Measurements from ENCODE around the gene NFIA.

Gene NFIA

DNA sequence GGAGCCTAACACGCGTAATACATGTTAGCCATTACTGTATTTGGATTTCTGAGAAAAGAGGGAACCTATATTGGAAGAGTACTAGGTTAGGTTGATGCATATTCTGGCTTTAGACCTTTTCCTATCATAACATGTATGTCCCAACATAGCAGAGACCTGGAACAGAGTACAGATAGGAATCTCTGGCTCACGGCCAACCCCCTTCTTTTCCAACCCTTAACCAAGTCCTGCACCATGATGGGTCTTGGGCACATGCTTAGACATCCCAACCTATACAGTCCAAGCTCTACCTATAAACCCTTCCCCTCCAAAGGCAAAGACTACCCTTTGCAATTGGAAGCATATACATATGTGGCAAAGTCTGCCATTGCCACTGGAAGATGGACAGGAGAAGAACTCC is 414.7 kb downstream of the NFIA start:
- no peak overlapping the region for H3K9ac ChIP-seq (ENCODE audit: low read depth, low read length, poor library complexity, severe bottlenecking)

DNA sequence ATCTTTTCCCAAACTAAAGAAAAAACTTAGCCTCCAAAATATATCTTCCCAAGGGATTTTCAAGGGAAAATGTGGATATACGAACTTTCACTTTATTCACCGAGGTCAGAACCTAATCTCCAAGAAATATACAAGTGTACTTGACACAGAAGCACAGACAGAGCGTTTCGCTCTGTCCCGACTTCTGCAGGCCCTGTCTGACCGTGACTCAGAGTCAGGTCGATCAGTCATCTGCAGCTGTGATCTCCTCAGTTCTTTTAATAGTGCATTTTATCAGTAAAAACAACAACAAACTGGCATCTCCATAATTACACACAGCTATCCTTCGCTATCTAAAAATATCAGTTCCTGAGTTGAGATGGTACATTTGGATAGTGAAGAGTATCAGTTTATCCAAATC is 416.0 kb downstream of the NFIA start:
- H2AFZ ChIP-seq (ENCODE audit: low read length): no peak overlapping the region
- H3K9me3 ChIP-seq (ENCODE audit: insufficient read depth, low read depth, low read length): no peaks in the 10 kb centered on the region
- no peak overlapping the region for H3K4me2 ChIP-seq (ENCODE audit: low read depth, low read length, poor library complexity, severe bottlenecking)
- no peaks in the 10 kb centered on the region for H3K36me3 ChIP-seq (ENCODE audit: insufficient read depth, low read length)
- H4K20me1 ChIP-seq (ENCODE audit: insufficient read depth, low read length, poor library complexity, severe bottlenecking): no peaks in the 10 kb centered on the region
- no peak overlapping the region for H3K4me3 ChIP-seq (ENCODE audit: low read length, poor library complexity, severe bottlenecking)
- H3K9ac ChIP-seq (ENCODE audit: low read depth, low read length, poor library complexity, severe bottlenecking): no peak overlapping the region
- H3F3A ChIP-seq (ENCODE audit: low read depth): no peaks in the 10 kb centered on the region
- no peaks in the 10 kb centered on the region for H3K27me3 ChIP-seq (ENCODE audit: insufficient read depth, low read length, poor library complexity, severe bottlenecking)
- H3K4me1 ChIP-seq (ENCODE audit: insufficient read depth, low read length, poor library complexity, severe bottlenecking): no peaks in the 10 kb centered on the region
- no peaks in the 10 kb centered on the region for H3K9me2 ChIP-seq (replicated peaks; ENCODE audit: low read depth, low read length)
- H3K79me2 ChIP-seq (ENCODE audit: insufficient read depth, low read length): no peaks in the 10 kb centered on the region
- TF ChIP-seq, protein P1, sequence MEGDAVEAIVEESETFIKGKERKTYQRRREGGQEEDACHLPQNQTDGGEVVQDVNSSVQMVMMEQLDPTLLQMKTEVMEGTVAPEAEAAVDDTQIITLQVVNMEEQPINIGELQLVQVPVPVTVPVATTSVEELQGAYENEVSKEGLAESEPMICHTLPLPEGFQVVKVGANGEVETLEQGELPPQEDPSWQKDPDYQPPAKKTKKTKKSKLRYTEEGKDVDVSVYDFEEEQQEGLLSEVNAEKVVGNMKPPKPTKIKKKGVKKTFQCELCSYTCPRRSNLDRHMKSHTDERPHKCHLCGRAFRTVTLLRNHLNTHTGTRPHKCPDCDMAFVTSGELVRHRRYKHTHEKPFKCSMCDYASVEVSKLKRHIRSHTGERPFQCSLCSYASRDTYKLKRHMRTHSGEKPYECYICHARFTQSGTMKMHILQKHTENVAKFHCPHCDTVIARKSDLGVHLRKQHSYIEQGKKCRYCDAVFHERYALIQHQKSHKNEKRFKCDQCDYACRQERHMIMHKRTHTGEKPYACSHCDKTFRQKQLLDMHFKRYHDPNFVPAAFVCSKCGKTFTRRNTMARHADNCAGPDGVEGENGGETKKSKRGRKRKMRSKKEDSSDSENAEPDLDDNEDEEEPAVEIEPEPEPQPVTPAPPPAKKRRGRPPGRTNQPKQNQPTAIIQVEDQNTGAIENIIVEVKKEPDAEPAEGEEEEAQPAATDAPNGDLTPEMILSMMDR (conservative IDR thresholded peaks at IDR 0.05; ENCODE audit: low read length): no peak
- no peak for TF ChIP-seq EZH2phosphoT487 (IDR thresholded peaks at IDR 0.05; ENCODE audit: borderline replicate concordance)

More for the DNA sequence above, 414.7 kb downstream of the NFIA start:
- Histone ChIP-seq H3F3A (ENCODE audit: low read depth) (no peaks in the 10 kb centered on the region), H3K9me2 (replicated peaks; ENCODE audit: low read depth, low read length) (no peaks in the 10 kb centered on the region), H2AFZ (ENCODE audit: low read length) (no peak overlapping the region), H3K79me2 (ENCODE audit: insufficient read depth, low read length) (no peaks in the 10 kb centered on the region), H3K4me2 (ENCODE audit: low read depth, low read length, poor library complexity, severe bottlenecking) (no peak overlapping the region), H3K4me1 (ENCODE audit: insufficient read depth, low read length, poor library complexity, severe bottlenecking) (no peaks in the 10 kb centered on the region), H3K9me3 (ENCODE audit: insufficient read depth, low read depth, low read length) (no peaks in the 10 kb centered on the region), H3K4me3 (ENCODE audit: low read length, poor library complexity, severe bottlenecking) (no peak overlapping the region), H4K20me1 (ENCODE audit: insufficient read depth, low read length, poor library complexity, severe bottlenecking) (no peaks in the 10 kb centered on the region), H3K36me3 (ENCODE audit: insufficient read depth, low read length) (no peaks in the 10 kb centered on the region), H3K27me3 (ENCODE audit: insufficient read depth, low read length, poor library complexity, severe bottlenecking) (no peaks in the 10 kb centered on the region)
- TF ChIP-seq, protein P1 (conservative IDR thresholded peaks at IDR 0.05; ENCODE audit: low read length): no peak
- no peak for TF ChIP-seq EZH2phosphoT487 (IDR thresholded peaks at IDR 0.05; ENCODE audit: borderline replicate concordance)

DNA sequence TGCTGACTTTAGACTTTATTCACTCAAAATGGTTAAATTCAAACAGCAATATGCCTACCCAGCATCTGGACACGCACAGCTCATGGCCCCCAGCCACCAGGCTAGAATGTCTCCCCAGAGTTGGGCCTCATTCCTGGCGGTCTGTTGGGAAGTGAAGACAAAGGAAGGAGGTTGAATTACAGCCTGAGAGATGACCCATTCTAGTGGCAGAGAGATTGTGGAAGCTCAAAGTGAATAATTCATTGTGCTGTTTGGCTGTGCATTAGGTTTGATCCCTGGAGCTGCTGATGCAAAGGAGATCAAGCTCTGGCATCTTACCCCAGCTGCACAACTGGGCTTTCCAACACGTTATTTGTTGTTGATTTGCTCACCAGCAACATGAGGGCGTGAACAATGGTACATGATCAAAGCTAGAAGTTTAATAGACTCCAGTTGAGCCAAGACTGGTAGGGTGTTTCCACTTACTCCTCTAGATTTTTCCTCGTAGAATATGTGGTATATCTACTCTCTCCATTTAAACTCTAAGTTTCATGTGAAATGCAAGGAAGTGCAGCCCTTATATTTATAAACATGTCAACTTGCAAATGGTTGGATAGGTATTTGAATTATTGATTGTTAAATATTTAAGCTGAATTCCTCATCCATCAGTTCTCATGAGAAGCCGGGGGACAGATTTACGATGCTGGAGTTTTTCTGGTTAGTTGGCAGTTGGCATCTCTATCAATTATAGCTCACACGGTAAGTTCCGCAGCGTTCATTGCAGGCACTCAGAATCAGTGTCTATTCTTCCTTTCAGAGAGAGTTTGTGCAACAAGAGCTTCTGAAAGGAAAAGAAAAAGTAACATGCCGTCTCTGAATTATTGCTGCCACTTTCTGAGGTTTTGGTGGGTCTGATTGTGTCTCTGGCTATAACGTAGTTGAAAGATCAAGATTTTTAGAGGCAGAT is 419.9 kb downstream of the NFIA start:
- no peak overlapping the region for H2AFZ ChIP-seq (ENCODE audit: low read length)

More for the DNA sequence above, 419.9 kb downstream of the NFIA start:
- H3K9me2 ChIP-seq (replicated peaks; ENCODE audit: low read depth, low read length): no peaks in the 10 kb centered on the region
- no peak for TF ChIP-seq EZH2phosphoT487 (IDR thresholded peaks at IDR 0.05; ENCODE audit: borderline replicate concordance)
- TF ChIP-seq, protein P1 (conservative IDR thresholded peaks at IDR 0.05; ENCODE audit: low read length): no peak
- no peaks in the 10 kb centered on the region for H3K4me1 ChIP-seq (ENCODE audit: insufficient read depth, low read length, poor library complexity, severe bottlenecking)
- no peaks in the 10 kb centered on the region for H3K79me2 ChIP-seq (ENCODE audit: insufficient read depth, low read length)
- H3K27me3 ChIP-seq (ENCODE audit: insufficient read depth, low read length, poor library complexity, severe bottlenecking): no peaks in the 10 kb centered on the region
- H3K36me3 ChIP-seq (ENCODE audit: insufficient read depth, low read length): no peaks in the 10 kb centered on the region
- H4K20me1 ChIP-seq (ENCODE audit: insufficient read depth, low read length, poor library complexity, severe bottlenecking): no peaks in the 10 kb centered on the region
- no peak overlapping the region for H3K4me3 ChIP-seq (ENCODE audit: low read length, poor library complexity, severe bottlenecking)
- H3K9ac ChIP-seq (ENCODE audit: low read depth, low read length, poor library complexity, severe bottlenecking): no peak overlapping the region
- no peaks in the 10 kb centered on the region for H3K9me3 ChIP-seq (ENCODE audit: insufficient read depth, low read depth, low read length)
- no peak overlapping the region for H3K4me2 ChIP-seq (ENCODE audit: low read depth, low read length, poor library complexity, severe bottlenecking)
- H3F3A ChIP-seq (ENCODE audit: low read depth): no peaks in the 10 kb centered on the region

Data from Loucy (cell line).